HG03064 (cell line): ENCODE results near the gene WT1.

ENCODE experiments used
- ATAC-seq: cut with Tn5 transposase; IDR thresholded peaks from one replicate; pipeline ENCODE4 v1.9.1; 2021; ENCODE audit warnings: low read depth; ENCODE audit not compliant: unreplicated experiment

Gene WT1

GRCh38 chr11:32340181-32340580, 95.2 kb downstream of the WT1 start:
- ATAC-seq: no peak
